ENCODE measurements around the gene TMEM33.

Gene TMEM33

DNA sequence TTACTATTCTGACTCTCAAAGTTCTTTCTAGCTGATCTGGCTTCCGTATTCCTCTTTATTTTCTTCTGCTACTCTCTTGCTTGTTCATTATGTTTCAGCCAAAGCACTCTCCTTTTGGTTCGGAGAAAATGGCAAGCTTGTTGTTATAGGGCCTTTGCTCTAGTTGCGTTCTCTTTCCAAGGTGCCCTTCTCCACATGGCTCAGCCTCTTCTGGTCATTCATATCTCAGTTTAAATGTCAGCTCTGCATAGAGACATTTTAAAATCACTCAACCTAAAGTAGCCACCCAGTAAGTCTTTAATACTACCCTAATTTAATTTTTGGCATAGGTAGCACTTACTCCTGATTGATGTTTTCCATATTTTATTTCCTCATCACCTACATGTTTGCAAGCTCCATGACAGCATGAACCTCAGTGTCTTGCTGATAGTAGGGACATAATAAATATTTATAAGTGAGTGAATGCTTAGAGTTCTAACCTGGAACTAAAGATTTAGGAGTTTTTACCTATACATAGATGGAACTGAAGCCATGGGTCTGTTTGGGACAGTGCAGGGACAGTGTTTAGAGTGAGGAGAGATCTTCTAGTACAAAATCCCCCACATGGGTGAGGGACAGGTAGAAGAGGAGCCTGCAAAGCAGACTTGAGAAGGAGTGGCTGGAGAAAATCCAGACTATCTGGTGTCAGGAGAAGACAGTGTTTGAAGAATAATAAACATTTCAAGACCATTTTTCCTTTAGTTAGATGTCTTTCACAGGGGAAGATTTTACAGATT is 73.0 kb downstream of the TMEM33 start:
- no peak for FAIRE-seq

Data from G401.6 (cell line).